PFSK-1 (cell line): Measurements from ENCODE around the gene DTL.

ENCODE experiments used
- FOXP2 ChIP-seq: optimal IDR thresholded peaks from 2 replicates; pipeline ENCODE3; 2011; ENCODE audit warnings: borderline replicate concordance, control low read depth, inconsistent platforms; ENCODE audit not compliant: insufficient read depth; ENCODE audit errors: extremely low read length, extremely low read depth
- POLR2AphosphoS5 ChIP-seq: IDR thresholded peaks from 2 replicates; pipeline ENCODE4 v1.6.1; 2012; ENCODE audit warnings: low read depth, mild to moderate bottlenecking, control low read depth, low read length, moderate library complexity
- SIN3A ChIP-seq: IDR thresholded peaks from 2 replicates; pipeline ENCODE4 v1.6.1; 2012; ENCODE audit warnings: mild to moderate bottlenecking, low read length, moderate library complexity, borderline replicate concordance; ENCODE audit not compliant: insufficient read depth
- TAF1 ChIP-seq: IDR thresholded peaks from 2 replicates; pipeline ENCODE4 v1.6.1; 2012; ENCODE audit warnings: low read length, control low read depth, borderline replicate concordance; ENCODE audit not compliant: insufficient read depth
- TF ChIP-seq, protein P1 (sequence below), 2 experiments: IDR thresholded peaks; 2 replicates each; pipeline versions ENCODE4 v1.6.1 to v1.8.0; 2011 to 2012; ENCODE audit warnings: low read depth in 2 of 2, low read length in 2 of 2, control low read depth in 1 of 2, inconsistent platforms in 1 of 2, mild to moderate bottlenecking in 1 of 2, moderate library complexity in 1 of 2; ENCODE audit not compliant: insufficient read depth in 1 of 2

Gene DTL

DNA sequence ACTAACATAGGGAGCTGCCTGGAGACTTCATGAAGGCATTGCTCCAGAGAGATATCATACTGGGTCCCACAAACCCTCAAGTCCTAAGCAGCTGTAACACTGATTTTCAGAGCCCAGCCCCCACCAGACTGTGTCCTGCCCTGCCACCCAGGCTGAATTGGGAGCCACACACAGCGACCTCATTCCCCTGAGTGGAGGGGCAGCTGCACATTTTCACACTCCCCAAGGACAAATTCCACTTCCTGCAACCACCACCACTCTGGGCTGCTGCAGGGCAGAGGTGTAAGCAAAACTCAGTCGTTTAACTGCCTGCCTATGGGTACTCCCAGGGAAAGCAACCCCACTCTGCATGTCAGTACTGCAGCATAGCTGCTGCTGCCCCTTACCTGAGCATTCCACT lies 19.8 kb downstream of the DTL start:
- TF ChIP-seq, protein P1, sequence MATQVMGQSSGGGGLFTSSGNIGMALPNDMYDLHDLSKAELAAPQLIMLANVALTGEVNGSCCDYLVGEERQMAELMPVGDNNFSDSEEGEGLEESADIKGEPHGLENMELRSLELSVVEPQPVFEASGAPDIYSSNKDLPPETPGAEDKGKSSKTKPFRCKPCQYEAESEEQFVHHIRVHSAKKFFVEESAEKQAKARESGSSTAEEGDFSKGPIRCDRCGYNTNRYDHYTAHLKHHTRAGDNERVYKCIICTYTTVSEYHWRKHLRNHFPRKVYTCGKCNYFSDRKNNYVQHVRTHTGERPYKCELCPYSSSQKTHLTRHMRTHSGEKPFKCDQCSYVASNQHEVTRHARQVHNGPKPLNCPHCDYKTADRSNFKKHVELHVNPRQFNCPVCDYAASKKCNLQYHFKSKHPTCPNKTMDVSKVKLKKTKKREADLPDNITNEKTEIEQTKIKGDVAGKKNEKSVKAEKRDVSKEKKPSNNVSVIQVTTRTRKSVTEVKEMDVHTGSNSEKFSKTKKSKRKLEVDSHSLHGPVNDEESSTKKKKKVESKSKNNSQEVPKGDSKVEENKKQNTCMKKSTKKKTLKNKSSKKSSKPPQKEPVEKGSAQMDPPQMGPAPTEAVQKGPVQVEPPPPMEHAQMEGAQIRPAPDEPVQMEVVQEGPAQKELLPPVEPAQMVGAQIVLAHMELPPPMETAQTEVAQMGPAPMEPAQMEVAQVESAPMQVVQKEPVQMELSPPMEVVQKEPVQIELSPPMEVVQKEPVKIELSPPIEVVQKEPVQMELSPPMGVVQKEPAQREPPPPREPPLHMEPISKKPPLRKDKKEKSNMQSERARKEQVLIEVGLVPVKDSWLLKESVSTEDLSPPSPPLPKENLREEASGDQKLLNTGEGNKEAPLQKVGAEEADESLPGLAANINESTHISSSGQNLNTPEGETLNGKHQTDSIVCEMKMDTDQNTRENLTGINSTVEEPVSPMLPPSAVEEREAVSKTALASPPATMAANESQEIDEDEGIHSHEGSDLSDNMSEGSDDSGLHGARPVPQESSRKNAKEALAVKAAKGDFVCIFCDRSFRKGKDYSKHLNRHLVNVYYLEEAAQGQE (IDR thresholded peaks at IDR 0.05; ENCODE audit: insufficient read depth in 1 of 2, low read depth in 2 of 2, low read length in 2 of 2): no peak
- TF ChIP-seq TAF1 (no peak), POLR2AphosphoS5 (no peak), SIN3A (no peak), FOXP2 (no peak)

DNA sequence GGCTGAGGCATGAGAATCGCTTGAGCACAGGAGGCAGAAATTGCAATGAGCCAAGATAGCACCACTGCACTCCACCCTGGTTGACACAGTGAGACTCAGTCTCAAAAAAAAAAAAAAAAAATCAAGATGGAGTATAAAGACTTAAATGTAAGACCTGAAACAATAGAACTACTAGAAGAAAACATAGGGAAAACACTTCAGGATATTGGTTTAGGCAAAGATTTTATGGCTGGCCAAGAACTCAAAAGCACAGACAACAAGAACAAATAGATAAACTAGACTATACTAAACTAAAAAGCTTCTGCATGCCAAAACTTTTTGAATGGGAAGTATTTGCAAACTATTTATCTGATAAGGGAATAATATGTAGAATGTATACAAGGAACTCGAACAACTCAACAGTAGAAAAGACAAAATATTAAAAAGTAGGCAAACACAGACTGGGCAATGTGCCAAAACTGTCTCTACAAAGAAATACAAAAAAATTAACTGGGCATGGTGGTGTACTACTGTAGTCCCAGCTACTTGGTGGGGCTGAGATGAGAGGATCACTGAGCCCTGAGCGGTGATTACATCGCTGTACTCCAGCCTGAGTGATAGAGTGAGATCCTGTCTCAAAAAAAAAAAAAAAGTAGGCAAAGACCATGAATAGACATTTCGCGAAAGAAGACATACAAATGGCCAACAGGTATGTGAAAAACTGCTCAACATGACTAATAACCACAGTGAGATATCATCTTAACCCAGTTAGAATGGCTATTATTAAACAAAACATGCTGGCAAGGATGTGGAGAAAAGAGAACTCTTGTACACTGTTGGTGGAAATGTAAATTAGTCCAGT lies 25.3 kb downstream of the DTL start:
- TF ChIP-seq SIN3A (no peak), TAF1 (no peak), POLR2AphosphoS5 (no peak), FOXP2 (no peak)
- TF ChIP-seq, protein P1 (IDR thresholded peaks at IDR 0.05; ENCODE audit: insufficient read depth in 1 of 2, low read depth in 2 of 2, low read length in 2 of 2): no peak

DNA sequence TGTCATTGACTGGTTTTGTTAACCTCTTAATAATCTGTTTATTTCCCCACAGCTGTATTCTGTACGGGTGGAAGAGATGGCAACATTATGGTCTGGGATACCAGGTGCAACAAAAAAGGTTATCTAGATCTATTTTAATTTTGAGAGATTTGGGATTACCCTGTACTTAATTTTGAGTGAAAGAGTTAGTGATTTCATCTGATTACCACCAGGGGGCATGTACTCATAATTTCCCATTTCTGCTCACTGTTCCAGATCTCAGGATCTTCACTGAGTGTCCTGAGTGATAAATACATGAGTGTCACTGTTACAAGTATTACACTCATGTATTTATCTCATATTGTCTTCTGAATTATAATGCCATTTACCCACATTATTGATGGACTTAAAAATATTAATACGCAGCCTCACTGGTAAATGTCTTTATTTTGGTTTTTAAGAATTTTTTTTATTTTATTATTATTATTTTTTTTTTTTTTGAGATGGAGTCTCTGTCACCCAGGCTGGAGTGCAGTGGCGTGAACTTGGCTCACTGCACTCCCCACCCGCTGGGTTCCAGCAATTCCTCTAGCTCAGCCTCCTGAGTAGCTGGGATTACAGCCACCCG lies 27.4 kb downstream of the DTL start:
- no peak for TF ChIP-seq SIN3A
- TF ChIP-seq TAF1: no peak
- TF ChIP-seq, protein P1 (IDR thresholded peaks at IDR 0.05; ENCODE audit: insufficient read depth in 1 of 2, low read depth in 2 of 2, low read length in 2 of 2): no peak
- no peak for TF ChIP-seq FOXP2

DNA sequence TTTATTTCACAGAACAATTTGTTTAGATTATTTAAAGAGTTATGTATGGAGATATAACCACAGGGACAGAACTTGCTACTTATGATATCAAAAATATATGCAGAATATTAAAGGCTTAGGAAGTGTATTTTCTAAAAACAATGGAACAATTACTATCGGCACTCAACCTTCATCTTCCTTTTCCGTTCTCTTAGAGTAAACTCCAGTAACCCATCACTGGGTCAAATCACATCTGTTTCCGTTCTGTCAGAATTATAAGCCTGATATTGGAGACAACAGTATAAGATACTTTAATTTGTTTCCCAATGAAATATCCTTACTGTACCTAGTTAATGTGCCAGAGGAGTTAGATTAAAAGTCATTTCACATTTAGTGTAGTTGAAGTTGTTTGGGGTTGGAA lies 32.2 kb downstream of the DTL start:
- TF ChIP-seq SIN3A (no peak), POLR2AphosphoS5 (no peak), TAF1 (no peak), FOXP2 (no peak)
- TF ChIP-seq, protein P1 (IDR thresholded peaks at IDR 0.05; ENCODE audit: insufficient read depth in 1 of 2, low read depth in 2 of 2, low read length in 2 of 2): no peak
